Fibroblast of mammary gland (primary cell): Measurements from ENCODE around the gene KCNH4.
"Not testable (repeated sequence)": the region's sequence is repeated elsewhere in the genome, so short reads cannot be mapped to it uniquely, and the experiment has no call there.

Source experiments
- DNase-seq: peaks from one replicate; pipeline ENCODE4 v3.0.0-alpha.2; 2010; ENCODE audit warnings: low read depth
- H3K4me3 ChIP-seq: 2 replicates; pipeline ENCODE4 v1.5.1; 2011; ENCODE audit warnings: low read depth, mild to moderate bottlenecking, low read length, moderate library complexity; ENCODE audit not compliant: control insufficient read depth
- CTCF ChIP-seq: conservative IDR thresholded peaks from 2 replicates; pipeline ENCODE4 v1.5.1; 2011; ENCODE audit warnings: low read depth, low read length, inconsistent platforms; ENCODE audit not compliant: control insufficient read depth, insufficient read depth

The KCNH4 gene

GRCh38 chr17:42180922-42181850 is at the start of gene KCNH4:
KCNH4 (minus strand) TSS chr17:42181142; CDS start chr17:42180945, 197 bp downstream.
- no peak within 1 kb of the TSS for H3K4me3 ChIP-seq
- peak; percentile 43 for TF ChIP-seq CTCF
- peak; percentile 72 for DNase-seq

GRCh38 chr17:42230225-42230624 is 49.3 kb upstream of the KCNH4 start:
- no peak for TF ChIP-seq CTCF
- no peak for DNase-seq
- no peak overlapping the region for H3K4me3 ChIP-seq

GRCh38 chr17:42227849-42228700 is 47.1 kb upstream of the KCNH4 start:
- TF ChIP-seq CTCF: no peak
- DNase-seq: peak; percentile 33
- no peak overlapping the region for H3K4me3 ChIP-seq

- no peak overlapping the region for H3K4me3 ChIP-seq
- DNase-seq: no peak
- no peak for TF ChIP-seq CTCF
These were observed 44.7 kb upstream of the KCNH4 start for GRCh38 chr17:42225646-42226045.

- TF ChIP-seq CTCF: no peak
These were observed 43.7 kb upstream of the KCNH4 start for GRCh38 chr17:42224651-42225050.

GRCh38 chr17:42221886-42222745 is 41.2 kb upstream of the KCNH4 start:
- peak; percentile 60 for DNase-seq
- no peak overlapping the region for H3K4me3 ChIP-seq
- peak; percentile 81 for TF ChIP-seq CTCF

More at GRCh38 chr17:42224651-42225050, 43.7 kb upstream of the KCNH4 start:
- DNase-seq: no peak
- no peak overlapping the region for H3K4me3 ChIP-seq

GRCh38 chr17:42219280-42219679 is 38.3 kb upstream of the KCNH4 start:
- not testable (repeated sequence) for H3K4me3 ChIP-seq, DNase-seq
